Suprapubic skin (tissue), 4 donors: ENCODE results near the gene TANC1. TPM values are rescaled to one million over a fixed set of nuclear protein-coding genes. Genes with fewer than 3 reads are reported as not detected.
A peak's percentile ranks its signal among the peaks of the same experiment; 100 is the strongest.

Experiments used
- DNase-seq, 2 donors: peaks; one replicate each; pipeline ENCODE4 v3.0.0-alpha.2; 2019; ENCODE audit warnings: low spot score in 2 of 2
- H3K27ac ChIP-seq: fragments of 200-600 bp; sonication (generic); one replicate; pipeline ENCODE4 v1.5.1; 2019
- H3K27me3 ChIP-seq: fragments of 200-600 bp; sonication (generic); one replicate; pipeline ENCODE4 v1.5.1; 2019
- H3K36me3 ChIP-seq: fragments of 200-600 bp; sonication (generic); one replicate; pipeline ENCODE4 v1.5.1; 2019
- H3K4me1 ChIP-seq: fragments of 200-600 bp; sonication (generic); one replicate; pipeline ENCODE4 v1.5.1; 2019
- H3K4me3 ChIP-seq: fragments of 200-600 bp; sonication (generic); one replicate; pipeline ENCODE4 v1.5.1; 2019; ENCODE audit warnings: mild to moderate bottlenecking
- H3K9me3 ChIP-seq: fragments of 200-600 bp; sonication (generic); one replicate; pipeline ENCODE4 v1.5.1; 2019
- CTCF ChIP-seq, 2 donors: fragments of 200-600 bp in 1 of 2; fragments of 450-650 bp in 1 of 2; sonication (generic) in 1 of 2; IDR thresholded peaks; one replicate each; pipeline ENCODE4 v1.5.1; 2016 to 2019; ENCODE audit warnings: antibody characterized with exemption in 2 of 2, mild to moderate bottlenecking in 1 of 2, moderate library complexity in 1 of 2
- EP300 ChIP-seq: sonication (generic); formaldehyde crosslinking; IDR thresholded peaks from one replicate; pipeline ENCODE4 v1.6.1; 2017; ENCODE audit warnings: antibody characterized with exemption
- POLR2A ChIP-seq, 2 donors: fragments of 450-650 bp; IDR thresholded peaks; one replicate each; pipeline ENCODE4 v1.6.1; 2017; ENCODE audit warnings: antibody characterized with exemption in 2 of 2, mild to moderate bottlenecking in 2 of 2, moderate library complexity in 2 of 2
- POLR2AphosphoS5 ChIP-seq, 3 donors: sonication (generic); formaldehyde crosslinking; IDR thresholded peaks; one replicate each; pipeline ENCODE4 v1.6.1; 2017; ENCODE audit warnings: antibody characterized with exemption in 3 of 3
- WGBS: methylation state at CpG from one replicate; pipeline ENCODE4 v1.1.5; 2018; 5-methylcytosine and 5-hydroxymethylcytosine counted together
- total RNA-seq, 4 donors: library from RNA; depleted of rRNA; stranded (reverse); fragments of >200 nt; gene quantifications; one replicate each; pipeline ENCODE4 v1.1.0, GENCODE V29; 2016

Gene TANC1
- total RNA-seq, 4 donors from 2014 or later: 57.6 to 260 (median 88.3) TPM

- no peak overlapping the region for H3K4me3 ChIP-seq
- H3K4me1 ChIP-seq: peaks cover 45% of the 10 kb centered on the region
- DNase-seq: no peak
- H3K27ac ChIP-seq: peak overlapping the region; percentile 69
- 90% methylated on average over 9 of the region's 9 CpGs for WGBS
- H3K9me3 ChIP-seq: no peaks in the 10 kb centered on the region
- no peak for TF ChIP-seq CTCF (IDR thresholded peaks at IDR 0.05)
- no peak for TF ChIP-seq POLR2A (IDR thresholded peaks at IDR 0.05)
- no peak for TF ChIP-seq EP300
- TF ChIP-seq POLR2AphosphoS5 (IDR thresholded peaks at IDR 0.05): no peak
- H3K27me3 ChIP-seq: no peaks in the 10 kb centered on the region
- H3K36me3 ChIP-seq: no peaks in the 10 kb centered on the region
Observed at GRCh38 chr2:159123786-159124185, 155.3 kb downstream of the TANC1 start.

- Histone ChIP-seq H3K9me3 (no peaks in the 10 kb centered on the region), H3K4me1 (peaks cover 45% of the 10 kb centered on the region), H3K27me3 (no peaks in the 10 kb centered on the region), H3K27ac (peak overlapping the region; percentile 69), H3K4me3 (no peak overlapping the region), H3K36me3 (no peaks in the 10 kb centered on the region)
- WGBS: 6% methylated on average over 5 of the region's 5 CpGs
- no peak for DNase-seq
- TF ChIP-seq POLR2A (IDR thresholded peaks at IDR 0.05): no peak
- TF ChIP-seq POLR2AphosphoS5 (IDR thresholded peaks at IDR 0.05): no peak
- no peak for TF ChIP-seq CTCF (IDR thresholded peaks at IDR 0.05)
- TF ChIP-seq EP300: no peak
Observed at GRCh38 chr2:159124441-159124911, 156.0 kb downstream of the TANC1 start.

- no peaks in the 10 kb centered on the region for H3K27me3 ChIP-seq
- no peak for TF ChIP-seq CTCF (IDR thresholded peaks at IDR 0.05)
- no peak for TF ChIP-seq POLR2A (IDR thresholded peaks at IDR 0.05)
- TF ChIP-seq EP300: no peak
- no peak for TF ChIP-seq POLR2AphosphoS5 (IDR thresholded peaks at IDR 0.05)
- peaks cover 45% of the 10 kb centered on the region for H3K4me1 ChIP-seq
- peak overlapping the region; percentile 69 for H3K27ac ChIP-seq
- no peak overlapping the region for H3K4me3 ChIP-seq
- H3K36me3 ChIP-seq: no peaks in the 10 kb centered on the region
- 55% methylated on average over 3 of the region's 3 CpGs for WGBS
- no peaks in the 10 kb centered on the region for H3K9me3 ChIP-seq
- DNase-seq: no peak
Observed at GRCh38 chr2:159124931-159125467, 156.6 kb downstream of the TANC1 start.

- DNase-seq: no peak
Observed at GRCh38 chr2:159125858-159126257, 157.4 kb downstream of the TANC1 start.

More at GRCh38 chr2:159125858-159126257, 157.4 kb downstream of the TANC1 start:
- Histone ChIP-seq H3K4me1 (peaks cover 53% of the 10 kb centered on the region), H3K36me3 (no peaks in the 10 kb centered on the region), H3K4me3 (no peak overlapping the region), H3K9me3 (no peaks in the 10 kb centered on the region), H3K27ac (peak overlapping the region; percentile 69), H3K27me3 (no peaks in the 10 kb centered on the region)
- TF ChIP-seq POLR2A (IDR thresholded peaks at IDR 0.05) (no peak), EP300 (no peak), CTCF (IDR thresholded peaks at IDR 0.05) (no peak), POLR2AphosphoS5 (IDR thresholded peaks at IDR 0.05) (no peak)
- WGBS: 90% methylated on average over 4 of the region's 4 CpGs
